OCI-LY3 (cell line): ENCODE results near the gene SNRPD1.

Experiments used
- H2AFZ ChIP-seq: fragments of 200-600, 300-600 bp; shearing (Covaris generic); 2 replicates; pipeline ENCODE4 v1.6.0; 2014; ENCODE audit warnings: antibody characterized with exemption, low read depth, low read length
- H3K27ac ChIP-seq: fragments of 200-600, 300-600 bp; sonication (generic); 2 replicates; pipeline ENCODE4 v1.5.1; 2014; ENCODE audit warnings: mild to moderate bottlenecking, low read length, moderate library complexity, mixed read lengths
- H3K27me3 ChIP-seq: fragments of 200-600, 300-600 bp; sonication (generic); 2 replicates; pipeline ENCODE4 v1.6.1; 2014; ENCODE audit warnings: low read depth, low read length, mixed read lengths
- H3K36me3 ChIP-seq: fragments of 200-600, 300-600 bp; sonication (generic); replicated peaks from 2 replicates; pipeline ENCODE3; 2014; ENCODE audit warnings: low read depth, low read length, mixed read lengths
- H3K4me1 ChIP-seq: fragments of 300-600, 200-600 bp; sonication (generic); 2 replicates; pipeline ENCODE4 v1.6.1; 2014; ENCODE audit warnings: low read length, mixed read lengths
- H3K4me2 ChIP-seq: fragments of 200-600, 300-600 bp; sonication (generic); 2 replicates; pipeline ENCODE4 v1.6.1; 2014; ENCODE audit warnings: low read length, mixed read lengths
- H3K4me3 ChIP-seq: fragments of 300-600, 200-600 bp; sonication (generic); 2 replicates; pipeline ENCODE4 v1.5.1; 2014; ENCODE audit warnings: antibody characterized with exemption, mild to moderate bottlenecking, low read length, moderate library complexity
- H3K79me2 ChIP-seq: fragments of 300-600, 200-600 bp; shearing (Covaris generic); 2 replicates; pipeline ENCODE4 v1.6.1; 2014; ENCODE audit warnings: mild to moderate bottlenecking, low read length, mixed read lengths
- H3K9ac ChIP-seq: fragments of 300-600, 200-600 bp; shearing (Covaris generic); 2 replicates; pipeline ENCODE4 v1.6.0; 2014; ENCODE audit warnings: mild to moderate bottlenecking, low read length, moderate library complexity
- H3K9me3 ChIP-seq: fragments of 200-600, 300-600 bp; shearing (Covaris generic); 2 replicates; pipeline ENCODE4 v1.6.1; 2014; ENCODE audit warnings: low read length, mixed read lengths; ENCODE audit not compliant: insufficient read depth
- H4K20me1 ChIP-seq: fragments of 200-600, 300-600 bp; sonication (generic); 2 replicates; pipeline ENCODE4 v1.6.1; 2016; ENCODE audit warnings: low read length, mixed read lengths; ENCODE audit not compliant: insufficient read depth
- CTCF ChIP-seq: fragments of 200-600, 300-600 bp; sonication (generic); IDR thresholded peaks from 2 replicates; pipeline ENCODE4 v1.5.1; 2014; ENCODE audit warnings: antibody characterized with exemption, low read length, low read depth
- EZH2phosphoT487 ChIP-seq: fragments of 200-600 bp; shearing (Covaris generic); IDR thresholded peaks from 2 replicates; pipeline ENCODE4 v1.6.1; 2018; ENCODE audit warnings: antibody characterized with exemption, mixed run types, low read depth

The SNRPD1 gene

DNA sequence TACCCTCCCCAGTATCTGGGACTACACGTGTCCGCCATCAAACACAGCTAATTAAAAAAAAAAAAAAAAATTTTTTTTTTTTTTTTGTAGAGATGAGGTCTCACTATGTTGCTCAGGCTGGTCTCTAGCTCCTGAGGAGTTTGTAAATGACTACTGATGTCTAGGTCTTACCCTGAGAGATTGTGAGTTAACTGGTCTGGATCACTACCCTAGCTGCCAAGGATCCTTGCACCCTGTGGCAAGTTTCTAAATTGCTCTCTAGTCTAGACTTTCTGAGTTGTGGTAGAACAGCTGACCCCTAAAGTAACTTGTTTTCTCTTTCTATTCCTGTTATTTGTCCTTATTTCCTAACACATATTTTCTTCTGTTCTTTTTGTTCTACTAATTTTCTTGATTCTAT is 48.0 kb downstream of the SNRPD1 start:
- Histone ChIP-seq H3K27ac (no peak overlapping the region), H3K36me3 (peaks cover 3% of the 10 kb centered on the region), H4K20me1 (no peaks in the 10 kb centered on the region), H3K4me3 (no peak overlapping the region), H3K79me2 (no peaks in the 10 kb centered on the region), H3K9me3 (no peaks in the 10 kb centered on the region), H3K4me2 (no peak overlapping the region), H3K4me1 (no peaks in the 10 kb centered on the region), H3K27me3 (no peaks in the 10 kb centered on the region), H2AFZ (no peak overlapping the region), H3K9ac (no peak overlapping the region)
- TF ChIP-seq CTCF (no peak), EZH2phosphoT487 (no peak)

DNA sequence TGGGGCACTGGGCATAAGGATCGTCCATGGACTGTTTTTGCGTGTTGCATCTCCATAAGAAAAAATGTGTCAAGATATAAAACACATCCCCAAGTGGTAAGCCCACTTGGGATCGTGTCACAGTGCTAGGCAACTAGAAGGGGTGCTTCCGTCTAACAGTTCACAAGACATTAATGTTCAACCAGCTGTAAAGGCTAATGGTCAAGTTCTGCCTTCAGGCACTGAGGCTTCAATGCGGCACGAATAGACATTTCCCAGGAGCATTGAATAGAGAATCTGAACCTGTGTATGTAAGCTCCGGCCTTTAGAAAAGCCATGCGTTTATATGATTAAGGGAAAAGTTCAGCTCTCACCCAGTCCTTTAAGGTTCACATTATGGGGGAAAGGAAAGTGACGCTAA is 50.5 kb downstream of the SNRPD1 start:
- no peak overlapping the region for H3K4me2 ChIP-seq
- H3K9ac ChIP-seq, result no peak overlapping the region
- no peaks in the 10 kb centered on the region for H3K79me2 ChIP-seq
- no peaks in the 10 kb centered on the region for H4K20me1 ChIP-seq
- TF ChIP-seq CTCF (no peak), EZH2phosphoT487 (no peak)
- H3K9me3 ChIP-seq, result no peaks in the 10 kb centered on the region
- H3K27ac ChIP-seq, result no peak overlapping the region
- H2AFZ ChIP-seq, result no peak overlapping the region
- H3K4me1 ChIP-seq, result no peaks in the 10 kb centered on the region
- no peak overlapping the region for H3K4me3 ChIP-seq
- H3K36me3 ChIP-seq, result peaks cover 3% of the 10 kb centered on the region
- H3K27me3 ChIP-seq, result no peaks in the 10 kb centered on the region

DNA sequence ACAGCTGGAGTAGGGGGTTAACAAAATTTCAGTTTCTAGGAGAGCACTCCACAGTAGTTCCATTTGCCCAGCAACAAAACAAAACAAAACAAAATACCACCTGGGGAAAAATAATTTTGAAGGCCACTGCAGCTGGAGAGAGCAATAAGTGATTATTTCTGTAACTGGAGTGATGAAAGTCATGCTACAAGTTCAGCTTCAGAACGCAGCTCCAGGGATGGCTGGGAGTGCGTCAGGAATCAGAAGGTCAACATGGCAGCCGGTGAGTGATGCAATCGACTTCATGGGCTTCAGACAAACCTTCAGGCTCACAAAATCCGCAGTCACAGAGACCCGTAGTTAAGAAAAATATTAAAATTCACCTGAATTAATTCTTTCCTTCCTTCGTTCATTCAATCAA is 51.5 kb downstream of the SNRPD1 start:
- Histone ChIP-seq H3K27ac (no peak overlapping the region), H3K27me3 (no peaks in the 10 kb centered on the region), H3K79me2 (no peaks in the 10 kb centered on the region), H3K4me1 (no peaks in the 10 kb centered on the region), H2AFZ (no peak overlapping the region), H3K9ac (no peak overlapping the region), H3K9me3 (no peaks in the 10 kb centered on the region), H3K36me3 (peaks cover 3% of the 10 kb centered on the region), H3K4me2 (no peak overlapping the region), H3K4me3 (no peak overlapping the region), H4K20me1 (no peaks in the 10 kb centered on the region)
- TF ChIP-seq EZH2phosphoT487 (no peak), CTCF (no peak)

GRCh38 chr18:21664069-21664468 is 52.0 kb downstream of the SNRPD1 start:
- H3K4me2 ChIP-seq, result no peak overlapping the region
- H3K79me2 ChIP-seq, result no peaks in the 10 kb centered on the region
- H3K9me3 ChIP-seq, result no peaks in the 10 kb centered on the region
- no peaks in the 10 kb centered on the region for H3K4me1 ChIP-seq
- H2AFZ ChIP-seq, result no peak overlapping the region
- TF ChIP-seq CTCF (no peak), EZH2phosphoT487 (no peak)
- H3K27ac ChIP-seq, result no peak overlapping the region
- H3K9ac ChIP-seq, result no peak overlapping the region
- H4K20me1 ChIP-seq, result no peaks in the 10 kb centered on the region
- no peak overlapping the region for H3K4me3 ChIP-seq
- peaks cover 3% of the 10 kb centered on the region for H3K36me3 ChIP-seq
- H3K27me3 ChIP-seq, result no peaks in the 10 kb centered on the region
